Large intestine (tissue), 3 donors: ENCODE results near the gene DIPK1C. TPM values are rescaled to one million over a fixed set of nuclear protein-coding genes. Genes with fewer than 3 reads are reported as not detected.

Experiments used
- DNase-seq, 2 donors: peaks; one replicate each; pipeline versions ENCODE4 v3.0.0 to v3.0.0-alpha.2; 2013
- H3K27ac ChIP-seq: one replicate; pipeline ENCODE4 v1.5.1; 2013; ENCODE audit warnings: low read length
- H3K27me3 ChIP-seq: 2 replicates; pipeline ENCODE4 v1.6.1; 2013; ENCODE audit warnings: low read length; ENCODE audit not compliant: control insufficient read depth, insufficient read depth
- H3K36me3 ChIP-seq: 2 replicates; pipeline ENCODE4 v1.6.1; 2013; ENCODE audit warnings: low read length; ENCODE audit not compliant: control insufficient read depth, insufficient read depth
- H3K4me1 ChIP-seq: one replicate; pipeline ENCODE4 v1.6.1; 2013; ENCODE audit warnings: low read length; ENCODE audit not compliant: control insufficient read depth, insufficient read depth
- H3K4me3 ChIP-seq: one replicate; pipeline ENCODE4 v1.5.1; 2013; ENCODE audit warnings: low read length
- H3K9me3 ChIP-seq: one replicate; pipeline ENCODE4 v1.6.1; 2013; ENCODE audit warnings: mild to moderate bottlenecking, low read depth, low read length, moderate library complexity; ENCODE audit not compliant: control insufficient read depth
- WGBS: methylation state at CpG from one replicate; pipeline ENCODE4 v1.1.5; 2013; ENCODE audit warnings: low lambda C conversion rate; ENCODE audit not compliant: insufficient coverage; 5-methylcytosine and 5-hydroxymethylcytosine counted together
- polyA plus RNA-seq: library from polyadenylated mRNA; unstranded; fragments of 120-200 nt; gene quantifications from one replicate; pipeline ENCODE4 v1.2.1, GENCODE V29; 2013

Gene DIPK1C
- polyA plus RNA-seq, 1 donor, result 0.33 TPM

GRCh38 chr18:74465775-74466174 is 8.7 kb upstream of the DIPK1C start:
- no CpG with 5 or more reads among the region's 4 CpGs for WGBS
- no peak overlapping the region for H3K27ac ChIP-seq
- no peaks in the 10 kb centered on the region for H3K36me3 ChIP-seq
- H3K4me3 ChIP-seq, result no peak overlapping the region
- no peak for DNase-seq
- peaks cover 6% of the 10 kb centered on the region for H3K9me3 ChIP-seq
- no peaks in the 10 kb centered on the region for H3K4me1 ChIP-seq
- H3K27me3 ChIP-seq, result peaks cover 10% of the 10 kb centered on the region

- H3K4me3 ChIP-seq, result no peak overlapping the region
- H3K4me1 ChIP-seq, result no peaks in the 10 kb centered on the region
- H3K36me3 ChIP-seq, result no peaks in the 10 kb centered on the region
- no peaks in the 10 kb centered on the region for H3K9me3 ChIP-seq
- no peak overlapping the region for H3K27ac ChIP-seq
- peaks cover 24% of the 10 kb centered on the region for H3K27me3 ChIP-seq
- WGBS, result no CpG with 5 or more reads among the region's 1 CpG
- DNase-seq, result no peak
Observed at GRCh38 chr18:74463983-74464382, 6.9 kb upstream of the DIPK1C start.

GRCh38 chr18:74463254-74463653 is 6.1 kb upstream of the DIPK1C start:
- H3K4me3 ChIP-seq, result no peak overlapping the region
- WGBS, result no CpG with 5 or more reads among the region's 8 CpGs
- DNase-seq, result no peak
- H3K9me3 ChIP-seq, result no peaks in the 10 kb centered on the region
- H3K27me3 ChIP-seq, result peaks cover 32% of the 10 kb centered on the region
- H3K4me1 ChIP-seq, result no peaks in the 10 kb centered on the region
- no peaks in the 10 kb centered on the region for H3K36me3 ChIP-seq
- H3K27ac ChIP-seq, result no peak overlapping the region

- WGBS, result 100% methylated on average over 1 of the region's 7 CpGs
- H3K4me1 ChIP-seq, result peaks cover 4% of the 10 kb centered on the region
- peaks cover 53% of the 10 kb centered on the region for H3K27me3 ChIP-seq
- H3K27ac ChIP-seq, result no peak overlapping the region
- DNase-seq, result no peak
- H3K9me3 ChIP-seq, result peaks cover 5% of the 10 kb centered on the region
- no peaks in the 10 kb centered on the region for H3K36me3 ChIP-seq
- H3K4me3 ChIP-seq, result no peak overlapping the region
Observed at GRCh38 chr18:74460825-74461224, 3.7 kb upstream of the DIPK1C start.

GRCh38 chr18:74459889-74460288 is 2.8 kb upstream of the DIPK1C start:
- H3K4me1 ChIP-seq, result peaks cover 4% of the 10 kb centered on the region
- no peak overlapping the region for H3K27ac ChIP-seq
- H3K27me3 ChIP-seq, result peaks cover 60% of the 10 kb centered on the region
- WGBS, result no CpG with 5 or more reads among the region's 7 CpGs
- peaks cover 5% of the 10 kb centered on the region for H3K9me3 ChIP-seq
- H3K4me3 ChIP-seq, result no peak overlapping the region
- no peaks in the 10 kb centered on the region for H3K36me3 ChIP-seq
- DNase-seq, result no peak

- no peak overlapping the region for H3K4me3 ChIP-seq
- DNase-seq, result no peak
Observed at GRCh38 chr18:74457725-74458421, 765 bp upstream of the DIPK1C start.

GRCh38 chr18:74456349-74457042 is 612 bp downstream of the DIPK1C start:
- no peaks in the 10 kb centered on the region for H3K36me3 ChIP-seq
- H3K4me1 ChIP-seq, result peaks cover 4% of the 10 kb centered on the region
- no CpG with 5 or more reads among the region's 69 CpGs for WGBS
- no peak overlapping the region for H3K27ac ChIP-seq
- DNase-seq, result peak in 1 of 2 donors; percentile 45
- peak overlapping the region; percentile 19 for H3K4me3 ChIP-seq
- peaks cover 70% of the 10 kb centered on the region for H3K27me3 ChIP-seq
- H3K9me3 ChIP-seq, result peaks cover 5% of the 10 kb centered on the region

More at GRCh38 chr18:74457725-74458421, 765 bp upstream of the DIPK1C start:
- peaks cover 4% of the 10 kb centered on the region for H3K4me1 ChIP-seq
- peaks cover 5% of the 10 kb centered on the region for H3K9me3 ChIP-seq
- H3K27me3 ChIP-seq, result peaks cover 70% of the 10 kb centered on the region
- no CpG with 5 or more reads among the region's 34 CpGs for WGBS
- no peaks in the 10 kb centered on the region for H3K36me3 ChIP-seq
- no peak overlapping the region for H3K27ac ChIP-seq

- no peak overlapping the region for H3K27ac ChIP-seq
- DNase-seq, result no peak
- H3K4me1 ChIP-seq, result peaks cover 4% of the 10 kb centered on the region
- WGBS, result no CpG with 5 or more reads among the region's 7 CpGs
- no peaks in the 10 kb centered on the region for H3K36me3 ChIP-seq
- peak overlapping the region; percentile 19 for H3K4me3 ChIP-seq
- peaks cover 5% of the 10 kb centered on the region for H3K9me3 ChIP-seq
- H3K27me3 ChIP-seq, result peaks cover 70% of the 10 kb centered on the region
Observed at GRCh38 chr18:74456017-74456348, 1.1 kb downstream of the DIPK1C start.

- Histone ChIP-seq H3K9me3 (peaks cover 5% of the 10 kb centered on the region), H3K27me3 (peaks cover 64% of the 10 kb centered on the region), H3K36me3 (no peaks in the 10 kb centered on the region), H3K27ac (no peak overlapping the region), H3K4me1 (peaks cover 4% of the 10 kb centered on the region), H3K4me3 (no peak overlapping the region)
- no peak for DNase-seq
- WGBS, result no CpG with 5 or more reads among the region's 10 CpGs
Observed at GRCh38 chr18:74455386-74455785, 1.7 kb downstream of the DIPK1C start.

GRCh38 chr18:74454279-74454751 is 2.8 kb downstream of the DIPK1C start:
- no peak for DNase-seq
- H3K27me3 ChIP-seq, result peaks cover 54% of the 10 kb centered on the region
- no CpG with 5 or more reads among the region's 9 CpGs for whole genome bisulfite sequencing

More at GRCh38 chr18:74454279-74454751, 2.8 kb downstream of the DIPK1C start:
- no peak overlapping the region for H3K4me3 ChIP-seq
- H3K27ac ChIP-seq, result no peak overlapping the region
- H3K9me3 ChIP-seq, result peaks cover 5% of the 10 kb centered on the region
- H3K4me1 ChIP-seq, result peaks cover 4% of the 10 kb centered on the region
- H3K36me3 ChIP-seq, result no peaks in the 10 kb centered on the region
